ENCODE results near the gene ANO7. TPM values are rescaled to one million over a fixed set of nuclear protein-coding genes. Genes with fewer than 3 reads are reported as not detected.

ANO7 gene
- polyA plus RNA-seq, 1 donor from 2014 or later: not detected

GRCh38 chr2:241191081-241191480, 2.6 kb downstream of the ANO7 start:
- H3K4me2 ChIP-seq (ENCODE audit: low read length): no peak overlapping the region
- no peak overlapping the region for H3K9ac ChIP-seq (ENCODE audit: low read length)
- no peak overlapping the region for H2AFZ ChIP-seq (ENCODE audit: low read depth, low read length)
- no peaks in the 10 kb centered on the region for H3K79me2 ChIP-seq (replicated peaks; ENCODE audit: insufficient read depth, low read length)
- no peaks in the 10 kb centered on the region for H3K9me3 ChIP-seq (ENCODE audit: low read length)
- no peaks in the 10 kb centered on the region for H3K36me3 ChIP-seq (ENCODE audit: insufficient read depth, low read length)
- H3K9me2 ChIP-seq (ENCODE audit: insufficient read depth, low read length): no peaks in the 10 kb centered on the region
- TF ChIP-seq EZH2 (IDR thresholded peaks at IDR 0.05; ENCODE audit: borderline replicate concordance, insufficient read depth, low read length, poor library complexity, severe bottlenecking): no peak
- TF ChIP-seq MXI1 (conservative IDR thresholded peaks at IDR 0.05; ENCODE audit: poor library complexity, severe bottlenecking): no peak
- no peak for TF ChIP-seq TAF1 (IDR thresholded peaks at IDR 0.05; ENCODE audit: low read depth)
- TF ChIP-seq POLR2AphosphoS5 (IDR thresholded peaks at IDR 0.05): no peak
- TF ChIP-seq SMC3 (conservative IDR thresholded peaks at IDR 0.05; ENCODE audit: poor library complexity): no peak
- TF ChIP-seq REST (IDR thresholded peaks at IDR 0.05; ENCODE audit: borderline replicate concordance): no peak
- no peak for TF ChIP-seq EP300 (conservative IDR thresholded peaks at IDR 0.05; ENCODE audit: poor library complexity, severe bottlenecking)
- no peak for TF ChIP-seq RAD21 (conservative IDR thresholded peaks at IDR 0.05)
- no peak for TF ChIP-seq CTCF (IDR thresholded peaks at IDR 0.05; ENCODE audit: poor library complexity, severe bottlenecking)
- H3K27ac ChIP-seq (ENCODE audit: low read length): no peak overlapping the region
- H4K20me1 ChIP-seq (ENCODE audit: insufficient read depth): no peaks in the 10 kb centered on the region
- H3F3A ChIP-seq (ENCODE audit: insufficient read depth, low read length, poor library complexity, severe bottlenecking): no peaks in the 10 kb centered on the region
- no peaks in the 10 kb centered on the region for H3K27me3 ChIP-seq (ENCODE audit: insufficient read depth, low read depth, low read length)
- H3K4me3 ChIP-seq (ENCODE audit: low read length): no peak overlapping the region

- no peak overlapping the region for H3K4me3 ChIP-seq (ENCODE audit: low read length)
- no peak overlapping the region for H3K9ac ChIP-seq (ENCODE audit: low read length)
- H4K20me1 ChIP-seq (ENCODE audit: insufficient read depth): no peaks in the 10 kb centered on the region
- no peak overlapping the region for H2AFZ ChIP-seq (ENCODE audit: low read depth, low read length)
- H3K27me3 ChIP-seq (ENCODE audit: insufficient read depth, low read depth, low read length): no peaks in the 10 kb centered on the region
- H3K4me2 ChIP-seq (ENCODE audit: low read length): no peak overlapping the region
- H3F3A ChIP-seq (ENCODE audit: insufficient read depth, low read length, poor library complexity, severe bottlenecking): no peaks in the 10 kb centered on the region
- H3K36me3 ChIP-seq (ENCODE audit: insufficient read depth, low read length): no peaks in the 10 kb centered on the region
- TF ChIP-seq RAD21 (conservative IDR thresholded peaks at IDR 0.05) (no peak), EZH2 (IDR thresholded peaks at IDR 0.05; ENCODE audit: borderline replicate concordance, insufficient read depth, low read length, poor library complexity, severe bottlenecking) (no peak), EP300 (conservative IDR thresholded peaks at IDR 0.05; ENCODE audit: poor library complexity, severe bottlenecking) (no peak), POLR2AphosphoS5 (IDR thresholded peaks at IDR 0.05) (no peak), MXI1 (conservative IDR thresholded peaks at IDR 0.05; ENCODE audit: poor library complexity, severe bottlenecking) (no peak), TAF1 (IDR thresholded peaks at IDR 0.05; ENCODE audit: low read depth) (no peak), CTCF (IDR thresholded peaks at IDR 0.05; ENCODE audit: poor library complexity, severe bottlenecking) (no peak)
- H3K79me2 ChIP-seq (replicated peaks; ENCODE audit: insufficient read depth, low read length): no peaks in the 10 kb centered on the region
- no peak overlapping the region for H3K27ac ChIP-seq (ENCODE audit: low read length)
- H3K9me3 ChIP-seq (ENCODE audit: low read length): no peaks in the 10 kb centered on the region
- no peaks in the 10 kb centered on the region for H3K9me2 ChIP-seq (ENCODE audit: insufficient read depth, low read length)
Observed at GRCh38 chr2:241193271-241193670, 4.8 kb downstream of the ANO7 start.

Data from neural cell (in vitro differentiated cells).